ENCODE data around the gene PTGIS. TPM values are rescaled to one million over a fixed set of nuclear protein-coding genes. Genes with fewer than 3 reads are reported as not detected.

PTGIS gene
- total and polyA plus RNA-seq, 2 donors (not counting 3 experiments of a cell fraction or from before 2014, with no cell fraction given) = 6.2 to 11.8 TPM

DNA sequence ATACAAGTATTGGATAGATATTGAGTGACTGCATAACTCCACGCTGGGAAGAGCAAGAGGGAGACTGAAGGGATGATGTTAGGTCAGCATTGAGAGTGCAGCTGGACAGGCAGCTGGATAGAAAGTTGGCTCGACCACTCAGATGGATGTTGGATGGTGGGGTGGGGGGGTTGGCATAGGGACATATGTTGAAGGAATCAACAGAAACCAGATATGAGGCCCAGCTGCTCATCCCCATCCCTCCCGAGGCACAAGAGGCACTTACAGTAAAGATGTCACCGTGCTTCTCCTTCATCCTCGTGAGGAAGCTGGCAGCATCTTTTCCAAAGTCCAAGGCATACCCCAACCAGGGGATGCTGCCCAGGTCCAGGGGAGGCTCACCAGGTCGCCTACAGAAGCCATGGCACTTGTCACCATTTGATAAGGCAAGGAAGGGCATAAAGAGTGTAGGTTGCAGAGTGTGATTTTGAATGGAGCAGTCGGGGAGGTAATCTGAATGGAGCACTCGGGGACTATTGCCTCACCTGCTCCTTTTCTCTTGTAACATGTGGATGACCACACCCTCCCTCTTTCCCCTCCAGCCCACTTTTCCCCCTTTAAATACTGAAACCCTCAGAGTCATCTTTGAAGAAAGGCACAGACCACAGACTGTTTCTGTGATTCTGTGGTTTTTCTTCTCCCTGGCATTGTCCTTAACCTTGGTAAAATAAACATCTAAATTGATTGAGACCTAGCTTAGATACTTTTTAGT is 18.0 kb downstream of the PTGIS start:
- H4K20me1 ChIP-seq (replicated peaks; ENCODE audit: control insufficient read depth, extremely low read depth, insufficient read depth, low read length) = no peaks in the 10 kb centered on the region
- FAIRE-seq (no peak), DNase-seq (ENCODE audit: low read depth, low spot score) (no peak)
- H3K9me3 ChIP-seq (replicated peaks; ENCODE audit: control insufficient read depth, insufficient read depth, low read length) = no peaks in the 10 kb centered on the region
- H3K4me1 ChIP-seq (ENCODE audit: control insufficient read depth, extremely low read depth, insufficient read depth, low read length) = peaks cover 12% of the 10 kb centered on the region
- H2AFZ ChIP-seq (ENCODE audit: low read depth, low read length) = no peak overlapping the region
- no peak overlapping the region for H3K4me3 ChIP-seq (replicated peaks in 1 of 3; ENCODE audit: insufficient read depth in 1 of 3, low read depth in 1 of 3, low read length in 3 of 3)
- no peaks in the 10 kb centered on the region for H3K9me1 ChIP-seq (replicated peaks; ENCODE audit: control insufficient read depth, extremely low read depth, insufficient read depth, low read length)
- TF ChIP-seq GATA2 (IDR thresholded peaks at IDR 0.05; ENCODE audit: insufficient read depth, insufficient read length, low read depth, low read length) (no peak), EZH2 (IDR thresholded peaks at IDR 0.05; ENCODE audit: borderline replicate concordance, low read depth, low read length, severe bottlenecking) (no peak), CTCF (IDR thresholded peaks at IDR 0.05; ENCODE audit: extremely low read depth in 1 of 2, insufficient read depth in 1 of 2, low read depth in 1 of 2, low read length in 2 of 2) (no peak), MAX (IDR thresholded peaks at IDR 0.05; ENCODE audit: insufficient read depth, insufficient read length) (no peak), POLR2AphosphoS5 (IDR thresholded peaks at IDR 0.05; ENCODE audit: insufficient read depth, low read depth, low read length) (no peak)
- H3K27me3 ChIP-seq (ENCODE audit: control insufficient read depth in 2 of 2, insufficient read depth in 2 of 2, low read length in 2 of 2) = no peaks in the 10 kb centered on the region
- H3K79me2 ChIP-seq (ENCODE audit: control insufficient read depth, insufficient read depth, low read length) = no peaks in the 10 kb centered on the region
- intact Hi-C loops (cut with micrococcal nuclease) = no loop called here
- H3K36me3 ChIP-seq (ENCODE audit: control insufficient read depth in 2 of 2, extremely low read depth in 1 of 2, insufficient read depth in 2 of 2, low read length in 2 of 2) = peaks cover 0 to 2% of the 10 kb centered on the region in 2 experiments
- dilution Hi-C loops (cut with MboI; ENCODE audit: extremely low pct_ligation_motif_present, low sequenced_read_pairs) = no loop called here
- CTCF ChIA-PET = interaction anchor here (1.1 to 2.2 kb wide), 4 partner anchors 8 to 59 kb away, joined by 3 to 17 read pairs (median 8); no protein-coding TSS in a partner anchor
- no TSS peak for BruUV-seq (replicated peaks)
- H3K27ac ChIP-seq (ENCODE audit: insufficient read depth, low read depth, low read length) = no peak overlapping the region
- no peak overlapping the region for H3K4me2 ChIP-seq (ENCODE audit: insufficient read depth, low read length)
- H3K9ac ChIP-seq (replicated peaks; ENCODE audit: extremely low read depth, insufficient read depth, low read length) = no peak overlapping the region
- POLR2A ChIA-PET = no interaction called here
